Stimulated activated CD4-positive, alpha-beta T cell treated with anti-CD3 and anti-CD28 coated beads, TNF-alpha, amount 100 ng/mL, for 4 hours (primary cell): ENCODE measurements around the gene SYF2.
"Not testable (repeated sequence)": the region's sequence is repeated elsewhere in the genome, so short reads cannot be mapped to it uniquely, and the experiment has no call there.

Experiments
- DNase-seq, 3 experiments: peaks; one replicate each; pipeline ENCODE4 v3.0.0-alpha.2; 2020; ENCODE audit warnings: low read depth in 3 of 3

The SYF2 gene

DNA sequence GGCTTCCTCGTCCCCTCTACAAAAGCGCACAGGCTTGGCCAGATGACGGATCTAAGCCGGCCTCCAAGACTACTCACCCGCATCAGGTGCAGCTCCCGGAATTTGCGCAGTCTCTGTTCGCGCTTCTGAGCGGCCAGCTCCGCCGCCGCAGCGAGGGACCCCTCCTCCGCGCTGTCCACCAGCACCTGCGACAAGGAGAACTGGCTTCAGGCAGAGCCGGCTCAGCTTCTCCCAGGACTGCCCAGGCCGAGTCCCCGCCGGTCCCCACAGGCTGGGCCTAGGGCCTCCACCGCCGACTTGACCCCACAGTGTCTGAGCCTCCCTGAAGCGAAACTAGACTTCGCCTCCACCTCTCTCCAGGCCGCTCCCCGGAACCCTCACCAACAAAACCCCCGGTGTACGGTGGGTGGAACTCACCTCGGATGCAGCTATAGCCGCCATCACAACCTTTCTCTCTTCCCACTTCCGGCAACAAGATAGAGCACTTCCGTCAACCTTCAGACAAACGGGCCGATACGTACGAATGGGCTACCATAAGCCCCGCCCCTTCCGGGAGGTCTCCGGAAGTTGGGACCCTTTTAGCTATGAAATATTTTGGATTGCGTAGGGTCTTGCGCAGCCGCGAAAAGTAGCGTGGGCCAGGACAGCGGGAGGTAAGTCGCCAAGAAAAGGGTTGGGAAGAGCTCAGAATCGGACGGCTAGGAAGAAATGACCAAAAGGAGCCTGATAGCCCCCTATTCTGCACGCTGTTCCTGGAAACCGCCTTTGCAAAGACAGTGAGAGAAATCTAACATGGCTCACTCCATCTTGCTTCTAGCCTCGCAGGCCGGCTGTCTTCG, at the start of gene SYF2:
SYF2 (minus strand) TSS at position 476 of the 839 bp plus-strand sequence; CDS start at position 441, 35 bp downstream.
- DNase-seq: peak; percentile 71 to 78 (median 73)

DNA sequence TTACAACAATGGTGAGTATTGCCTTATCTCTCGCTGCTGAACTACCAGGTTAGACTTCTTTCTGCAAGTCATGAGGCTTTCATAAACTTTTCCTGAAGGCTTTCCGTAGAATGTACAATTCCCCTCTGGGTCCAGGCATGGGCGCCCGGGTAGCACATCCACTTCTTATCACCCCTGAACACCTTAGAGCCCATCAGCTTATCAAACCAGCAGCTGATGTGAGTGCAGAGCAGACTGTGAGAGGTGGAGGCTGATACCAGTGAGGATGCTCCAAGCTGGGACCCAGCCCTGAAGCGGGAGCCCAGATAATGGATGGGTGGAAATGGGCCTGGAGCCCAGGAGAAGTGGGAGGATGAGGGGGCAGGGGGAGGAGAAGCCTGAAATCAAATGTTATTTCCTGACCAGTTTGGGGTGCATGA, 47.4 kb upstream of the SYF2 start:
- not testable (repeated sequence) for DNase-seq

DNA sequence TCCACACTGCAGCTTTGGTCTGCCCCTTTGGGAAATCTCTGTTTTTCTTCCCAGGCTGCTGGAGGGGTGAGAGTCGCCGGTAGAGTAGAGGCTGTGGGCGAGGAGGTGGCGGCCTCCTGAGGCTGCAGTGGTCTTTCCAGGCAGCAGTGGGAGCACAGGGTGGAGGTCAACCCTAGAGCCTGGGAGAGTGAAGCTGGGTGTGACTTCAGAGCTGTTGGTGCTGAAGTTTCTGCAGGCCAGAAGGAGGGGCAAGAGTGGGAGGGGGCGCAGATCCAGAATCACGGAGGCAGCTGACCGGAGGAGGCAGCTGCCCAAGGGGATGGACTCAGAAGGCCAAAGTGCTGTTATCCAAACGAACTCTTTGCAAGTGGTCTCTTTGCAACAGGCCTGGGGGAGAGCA, 46.5 kb upstream of the SYF2 start:
- not testable (repeated sequence) for DNase-seq

DNA sequence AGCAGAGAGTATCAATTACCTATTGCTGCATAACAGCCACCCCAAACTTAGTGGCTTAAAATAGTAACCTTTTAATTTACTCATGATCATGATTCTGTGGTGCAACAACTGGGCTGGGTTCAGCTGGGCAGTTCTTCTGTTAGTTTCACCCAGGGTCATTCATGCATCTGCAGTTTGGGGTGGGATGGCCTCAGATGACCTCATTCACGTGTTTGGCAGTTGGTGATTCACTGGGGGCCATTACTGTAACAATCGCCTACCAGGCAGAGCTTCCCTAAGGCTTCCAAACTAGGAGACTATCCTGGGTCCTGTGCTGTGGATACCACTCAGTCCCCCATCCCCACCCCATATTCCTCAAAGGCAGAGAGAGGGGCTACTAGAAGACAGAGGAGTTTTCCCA, 46.1 kb upstream of the SYF2 start:
- DNase-seq: not testable (repeated sequence)

DNA sequence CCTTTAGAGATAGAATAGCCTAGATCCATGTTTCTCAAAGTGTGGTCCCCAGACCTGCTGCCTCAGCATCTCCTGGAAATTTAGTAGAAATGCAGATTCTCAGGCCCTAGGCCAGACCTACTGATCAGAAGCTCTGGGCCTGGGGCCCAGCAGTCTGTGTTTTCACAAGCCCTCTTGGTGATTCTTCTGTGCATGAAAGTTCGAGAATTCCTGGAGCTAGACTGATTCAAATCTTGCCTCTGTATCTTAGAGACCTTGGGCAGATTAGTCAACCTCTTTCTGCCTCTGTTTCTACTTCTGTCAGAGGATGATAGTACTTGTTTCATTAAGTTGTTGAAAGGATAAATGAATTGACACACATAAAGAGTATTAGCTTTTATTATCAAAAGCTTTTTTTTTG, 45.0 kb upstream of the SYF2 start:
- DNase-seq: not testable (repeated sequence)

DNA sequence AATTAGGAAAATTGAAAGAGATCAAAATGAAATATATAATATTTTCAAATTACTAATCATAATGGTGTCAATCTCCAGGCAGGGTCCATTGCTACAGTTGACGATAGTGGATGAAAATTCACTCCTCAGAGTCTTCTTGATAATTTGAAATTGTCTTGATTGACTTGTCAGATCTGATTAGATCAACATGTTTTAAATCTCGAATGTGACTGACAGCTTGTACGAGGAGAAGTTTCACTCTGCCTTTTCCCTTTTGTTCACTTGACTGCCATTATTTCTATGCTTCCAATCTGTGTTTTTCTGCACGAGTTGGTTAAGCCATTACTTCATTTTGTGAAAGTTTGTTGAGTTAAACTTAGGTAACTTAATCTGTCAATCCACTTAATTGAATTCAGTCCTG, 43.3 kb upstream of the SYF2 start:
- not testable (repeated sequence) for DNase-seq

DNA sequence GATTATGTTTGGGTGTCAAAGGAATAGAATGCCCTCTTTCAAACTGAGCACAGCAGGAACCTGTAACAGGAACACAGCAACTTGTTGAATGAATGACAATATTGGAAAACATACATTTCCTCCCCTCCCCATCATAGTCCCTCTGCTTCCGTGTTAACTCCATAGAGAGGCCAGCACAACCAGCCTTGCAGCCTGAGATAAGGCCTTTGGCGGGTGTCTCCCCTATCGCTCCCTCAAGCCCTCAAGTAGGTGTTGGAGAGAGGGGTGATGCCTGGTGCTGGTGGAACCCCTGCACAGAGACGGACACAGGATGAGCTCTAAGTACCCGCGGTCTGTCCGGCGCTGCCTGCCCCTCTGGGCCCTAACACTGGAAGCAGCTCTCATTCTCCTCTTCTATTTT, 39.9 kb upstream of the SYF2 start, which contains the start of gene RHD:
RHD (plus strand) TSS at position 272 of the 400 bp plus-strand sequence; CDS start at position 311, 39 bp downstream.
- not testable (repeated sequence) for DNase-seq

DNA sequence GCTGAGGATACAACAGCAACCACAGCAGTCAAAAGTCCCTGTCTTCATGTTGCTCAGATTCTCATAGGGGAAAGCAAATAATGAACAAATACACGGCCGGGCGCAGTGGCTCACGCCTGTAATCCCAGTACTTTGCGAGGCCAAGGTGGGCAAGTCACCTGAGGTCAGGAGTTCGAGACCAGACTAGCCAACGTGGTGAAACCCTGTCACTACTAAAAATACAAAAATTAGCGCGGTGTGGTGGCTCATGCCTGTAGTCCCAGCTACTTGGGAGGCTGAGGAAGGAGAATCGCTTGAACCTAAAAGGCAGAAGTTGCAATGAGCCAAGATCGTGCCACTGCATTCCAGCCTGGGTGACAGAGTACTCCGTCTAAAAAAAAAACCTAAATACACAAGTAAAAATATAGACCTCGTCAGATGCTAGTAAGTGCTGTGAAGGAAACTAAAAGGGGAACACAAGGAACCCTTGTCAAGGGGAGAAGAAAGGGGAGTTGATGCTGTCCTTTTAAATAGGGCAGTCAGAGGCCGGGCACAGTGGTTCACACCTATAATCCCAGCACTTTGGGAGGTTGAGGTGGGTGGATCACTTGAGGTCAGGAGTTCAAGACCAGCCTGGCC, 36.0 kb upstream of the SYF2 start:
- DNase-seq: not testable (repeated sequence)

DNA sequence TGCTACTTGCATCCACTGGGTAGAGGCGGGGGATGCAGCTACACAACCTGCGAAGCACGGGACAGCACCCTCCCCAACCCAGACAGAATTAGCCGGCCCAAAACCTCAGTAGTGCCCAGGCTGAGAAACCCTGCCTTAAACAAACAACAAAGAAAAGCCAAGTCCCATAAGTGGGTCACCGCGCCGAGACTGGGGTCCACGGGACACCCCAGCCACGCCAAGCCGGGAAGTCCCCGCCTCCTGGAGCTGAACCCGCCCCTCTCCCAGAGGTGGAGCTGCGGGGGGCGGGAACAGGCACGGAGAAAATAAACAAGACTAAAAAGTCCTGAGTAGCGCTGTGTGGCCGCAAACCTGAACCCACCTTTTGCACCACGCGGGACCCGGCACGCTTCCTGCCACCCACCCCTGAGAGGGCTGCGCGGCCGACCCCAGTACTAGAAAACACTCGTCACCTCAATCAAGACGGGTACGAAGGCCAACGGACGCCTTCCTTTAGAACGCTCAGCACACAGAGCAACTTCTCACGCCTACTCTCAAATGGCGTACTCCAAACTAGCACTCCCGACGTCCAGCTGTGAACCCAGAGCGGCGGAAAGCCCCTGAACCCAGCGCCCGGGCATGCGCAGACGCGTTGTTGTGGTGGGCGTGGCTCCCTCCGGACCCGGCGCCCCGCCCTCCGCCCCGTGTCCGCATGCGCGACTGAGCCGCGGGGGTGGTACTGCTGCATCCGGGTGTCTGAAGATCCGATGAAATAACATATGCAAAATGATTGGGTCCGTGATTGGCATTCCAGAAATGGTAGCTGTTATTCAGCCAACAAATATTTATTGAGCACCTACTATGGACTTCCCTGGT, 35.2 kb upstream of the SYF2 start:
- peak; percentile 77 to 88 (median 84) for DNase-seq

DNA sequence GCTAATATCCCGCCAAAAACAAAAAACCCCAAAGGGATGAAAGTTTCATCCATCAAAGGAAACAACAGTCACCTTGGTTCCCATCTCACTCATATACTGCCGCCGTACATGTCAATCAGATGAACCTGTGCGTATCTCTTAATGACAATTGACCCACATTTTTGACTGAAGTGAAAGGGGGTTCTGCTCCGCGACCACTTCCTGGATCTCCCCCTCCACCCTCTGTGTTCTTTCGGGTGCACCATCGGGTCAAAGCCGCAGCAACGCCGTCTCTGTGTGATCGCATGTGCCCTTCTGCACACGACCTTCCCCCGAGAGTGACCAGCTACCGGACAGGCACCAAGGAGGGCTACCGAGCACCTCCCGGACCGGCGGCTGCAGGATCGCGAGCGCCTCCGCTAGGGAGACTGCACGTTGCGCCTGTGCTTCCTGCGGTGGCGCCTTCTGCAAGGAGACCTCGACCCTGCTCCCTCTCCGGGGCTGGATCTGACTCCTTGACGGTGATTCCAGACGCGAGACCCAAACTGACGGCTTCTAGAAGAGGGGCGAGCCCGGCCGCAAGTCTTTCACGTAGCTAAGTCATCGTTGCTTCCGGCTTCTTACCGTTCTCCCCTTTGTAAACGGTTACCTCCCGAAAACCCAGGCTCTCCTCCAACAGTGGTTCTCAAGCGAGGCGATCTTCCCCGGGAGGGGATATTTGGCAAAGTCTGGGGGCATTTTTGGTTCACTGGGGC, 34.4 kb upstream of the SYF2 start:
- not testable (repeated sequence) for DNase-seq

DNA sequence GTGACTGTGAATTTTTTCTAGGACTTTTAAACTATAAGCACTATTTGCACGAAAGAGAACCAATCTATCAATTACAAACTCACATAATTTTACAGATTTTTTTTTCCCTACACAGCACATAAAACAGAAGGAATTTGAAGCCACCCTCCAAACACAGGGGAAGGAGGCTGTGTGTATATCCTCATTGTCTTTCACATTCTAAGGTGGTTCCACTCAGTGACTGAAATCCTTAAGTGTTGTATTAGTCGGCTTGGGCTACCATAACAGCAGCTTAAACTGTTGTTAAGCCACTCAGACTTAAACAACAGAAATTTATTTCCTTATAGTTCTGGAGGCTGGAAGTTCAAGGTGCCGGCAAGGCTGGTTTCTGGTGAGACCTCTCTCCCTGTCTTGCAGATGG, 28.0 kb upstream of the SYF2 start:
- not testable (repeated sequence) for DNase-seq

DNA sequence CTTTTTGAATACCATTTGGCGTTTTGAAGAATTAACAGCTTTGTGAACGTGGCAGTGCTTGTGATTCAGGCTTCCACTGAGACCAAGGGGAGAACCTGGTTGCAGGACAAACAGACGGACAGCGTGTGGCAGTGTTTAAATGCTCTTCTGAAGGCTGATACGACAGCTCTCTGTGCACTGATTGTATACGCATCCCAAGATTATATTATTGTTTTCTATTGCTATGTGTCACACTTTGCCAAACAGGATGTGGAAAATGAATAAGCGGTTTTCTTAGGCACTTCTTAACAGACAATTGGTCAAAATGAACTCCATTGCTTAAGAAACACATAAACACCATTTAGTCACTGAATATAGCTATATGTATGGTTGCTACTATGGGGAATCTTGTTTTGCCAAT, 27.5 kb upstream of the SYF2 start:
- not testable (repeated sequence) for DNase-seq

DNA sequence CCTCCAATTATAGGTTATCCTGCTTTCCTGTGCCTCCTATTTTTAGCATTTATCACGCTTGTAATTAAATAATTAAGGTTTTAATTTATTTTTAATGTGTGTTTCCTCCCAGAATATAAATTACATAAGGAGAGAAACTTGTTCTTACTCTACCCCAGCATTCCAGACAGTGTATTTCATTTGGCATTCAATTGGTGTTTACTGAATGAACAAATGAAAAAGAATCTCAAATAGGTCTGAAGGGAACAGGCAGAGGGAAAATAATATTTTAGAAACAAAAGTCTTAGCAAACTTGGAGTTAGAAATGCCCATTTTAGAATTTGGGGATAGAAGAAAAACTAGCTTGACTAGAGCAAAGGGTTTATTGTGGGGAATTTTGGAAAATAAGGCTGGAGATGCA, 24.9 kb upstream of the SYF2 start:
- no peak for DNase-seq

DNA sequence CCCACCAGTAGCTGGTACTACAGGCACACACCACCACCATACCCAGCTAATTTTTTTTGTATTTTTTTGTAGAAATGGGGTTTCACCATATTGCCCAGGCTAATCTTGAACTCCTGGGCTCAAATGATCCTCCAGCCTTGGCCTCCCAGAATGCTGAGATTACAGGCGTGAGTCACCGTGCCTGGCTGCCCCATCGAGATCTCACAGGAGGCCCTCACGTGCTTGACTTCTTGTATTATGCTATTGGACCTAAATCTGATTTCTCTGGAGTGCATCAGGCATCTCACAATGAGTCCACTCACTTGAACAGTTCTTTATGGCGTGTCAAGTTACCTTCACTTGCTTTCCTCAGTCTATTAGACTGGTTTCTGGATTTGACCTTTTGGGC, 24.3 kb upstream of the SYF2 start:
- DNase-seq: no peak

DNA sequence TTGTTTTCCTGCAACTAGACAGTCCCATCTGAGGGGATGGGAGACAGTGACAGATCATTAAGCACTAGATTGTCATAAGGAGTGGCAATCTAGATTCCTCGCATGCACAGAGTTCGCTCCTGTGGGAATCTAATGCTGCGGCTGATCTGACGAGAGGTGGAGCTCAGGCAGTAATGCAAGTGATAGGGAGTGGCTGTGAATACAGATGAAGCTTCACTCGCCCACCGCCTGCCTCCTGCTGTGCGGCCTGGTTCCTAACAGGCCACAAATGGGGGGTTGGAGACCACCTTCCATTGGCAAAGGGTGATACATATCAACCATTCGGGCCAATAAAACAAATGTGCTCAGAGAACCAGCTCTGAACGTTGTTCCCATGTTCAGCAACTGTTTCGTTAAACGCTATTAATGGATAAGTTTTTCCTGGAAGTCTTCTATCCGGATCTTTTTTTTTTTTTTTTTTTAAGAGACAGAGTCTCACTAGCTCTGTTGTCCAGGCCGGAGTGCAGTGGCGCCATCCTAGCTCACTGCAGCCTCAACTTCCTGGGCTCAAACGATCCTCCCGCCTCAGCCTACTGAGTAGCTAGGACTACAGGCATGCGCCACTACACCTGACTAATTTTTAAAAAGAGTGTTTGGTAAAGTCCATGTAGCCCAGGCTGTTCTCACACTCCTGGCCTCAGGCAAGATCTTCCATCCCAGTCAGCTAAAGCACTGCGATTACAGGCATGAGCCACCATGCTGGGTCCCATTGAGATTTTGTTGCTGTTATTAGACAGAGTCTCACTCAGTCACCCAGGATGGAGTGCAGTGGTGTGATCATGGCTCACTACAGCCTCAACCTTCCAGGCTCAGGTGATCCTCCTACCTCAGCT, 23.6 kb upstream of the SYF2 start:
- no peak for DNase-seq

DNA sequence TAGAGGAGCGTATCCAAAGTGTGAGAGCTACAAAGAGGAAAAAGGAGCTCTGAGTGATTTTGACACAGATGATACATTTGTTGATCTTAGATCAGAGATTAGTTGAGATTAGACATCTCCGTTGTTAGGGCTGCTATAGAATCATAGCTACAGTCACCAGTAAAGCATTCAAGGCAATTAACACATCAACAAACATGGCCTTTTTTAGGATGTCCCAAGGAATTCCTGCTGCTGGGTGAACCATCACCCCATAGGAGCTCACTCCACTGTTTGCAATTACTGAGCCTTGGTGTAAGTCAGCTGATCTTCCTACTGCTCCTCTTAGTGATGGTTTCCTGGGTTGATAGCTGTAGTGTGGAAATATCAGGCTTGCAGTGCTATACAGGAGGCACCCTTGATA, 21.6 kb upstream of the SYF2 start:
- DNase-seq: no peak

DNA sequence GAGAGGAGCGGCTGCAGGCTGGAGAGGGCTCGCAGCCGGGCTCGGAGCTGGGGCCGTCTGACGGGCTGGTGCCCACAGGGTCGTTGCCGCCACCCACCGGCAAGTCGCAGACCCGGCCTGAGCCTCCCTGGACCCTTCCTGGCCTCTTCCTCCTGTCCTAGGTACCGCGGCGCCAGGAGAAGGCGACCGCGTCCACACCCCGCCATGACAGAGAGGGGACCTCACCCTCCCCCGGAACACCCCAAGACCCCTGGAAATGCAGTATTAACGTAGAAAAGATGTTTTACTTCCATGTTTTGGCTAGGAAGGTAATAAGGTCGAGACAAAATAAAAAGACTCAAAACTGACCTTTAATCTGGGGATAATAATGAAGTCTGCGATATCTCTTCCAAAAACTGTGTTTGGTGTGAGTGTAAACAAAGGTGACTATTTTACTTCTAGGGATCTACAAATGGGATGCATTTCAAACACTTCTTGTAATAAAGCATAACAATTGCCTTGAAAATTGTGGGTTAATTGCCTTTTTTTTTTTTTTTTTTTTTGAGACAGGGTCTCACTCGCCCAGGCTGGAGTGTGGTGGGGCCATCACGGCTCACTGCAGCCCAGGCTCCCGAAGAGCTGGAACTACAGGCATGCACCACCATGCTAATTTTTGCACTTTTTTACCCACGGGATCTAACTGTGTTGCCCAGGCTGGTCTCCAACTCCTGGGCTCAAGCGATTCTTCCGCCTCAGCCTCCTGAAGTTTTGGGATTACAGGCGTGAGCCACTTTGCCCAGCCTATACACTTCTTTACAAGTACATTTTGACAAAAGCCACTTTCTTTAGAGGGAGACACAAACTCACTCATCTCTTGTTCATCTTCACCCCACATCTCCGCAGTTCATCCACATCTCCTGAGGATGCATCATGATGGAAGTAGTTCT, 15.8 kb upstream of the SYF2 start:
- no peak for DNase-seq

DNA sequence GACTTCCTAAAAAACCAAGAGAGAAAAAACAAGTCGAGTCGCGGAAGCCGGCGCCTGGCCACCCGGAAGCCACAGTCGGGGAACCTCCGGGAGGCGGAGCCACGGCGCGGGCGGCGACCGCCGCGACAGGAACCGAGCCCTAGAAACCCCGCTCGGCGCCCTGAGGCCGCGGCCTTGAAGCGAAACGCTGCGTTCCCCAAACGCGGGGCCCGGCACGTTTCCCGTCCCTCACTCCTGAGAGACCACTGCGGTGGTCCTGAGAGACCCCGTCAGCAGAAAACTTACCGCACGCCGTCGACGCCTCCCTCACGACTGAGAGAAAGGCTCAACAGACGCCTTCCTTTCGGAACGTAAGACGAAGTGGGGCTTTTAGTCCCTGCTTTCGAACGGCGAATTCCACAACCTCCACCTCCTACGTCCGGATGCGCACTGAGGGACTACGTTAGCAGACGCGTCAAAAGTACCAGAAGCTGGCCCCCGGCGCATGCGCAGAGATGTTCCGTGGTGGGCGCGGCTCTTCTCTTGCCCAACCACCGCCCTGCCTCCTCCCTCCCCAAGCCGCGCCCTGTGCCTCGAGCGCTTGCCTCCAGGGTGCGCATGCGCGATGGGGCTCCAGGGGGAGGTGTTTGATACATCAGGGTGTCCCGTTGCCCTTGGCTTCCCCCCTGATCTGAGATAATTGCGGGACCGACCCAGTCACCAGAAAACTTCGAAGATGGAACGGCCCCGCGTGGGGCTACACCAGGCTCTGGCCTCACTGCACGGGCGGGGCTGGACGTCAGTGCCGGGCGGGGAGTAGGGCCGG, 14.9 kb upstream of the SYF2 start, which contains the start of gene RSRP1:
RSRP1 (minus strand) TSS at position 431 of the 805 bp plus-strand sequence. CDS start 491 bp downstream, outside the sequence.
- peak; percentile 99 to 100 (median 99) for DNase-seq
